HG03039 (cell line): ENCODE data around the gene PRKCZ.
"Not testable (repeated sequence)": the region's sequence is repeated elsewhere in the genome, so short reads cannot be mapped to it uniquely, and the experiment has no call there.

Experiments used
- ATAC-seq: cut with Tn5 transposase; IDR thresholded peaks from one replicate; pipeline ENCODE4 v1.9.1; 2021; ENCODE audit warnings: mild to moderate bottlenecking, moderate library complexity; ENCODE audit not compliant: unreplicated experiment

PRKCZ gene

GRCh38 chr1:2112280-2112701, 62.1 kb downstream of the PRKCZ start:
- ATAC-seq = no peak

GRCh38 chr1:2113620-2114135, 63.5 kb downstream of the PRKCZ start:
- ATAC-seq = no peak

GRCh38 chr1:2114635-2115007, 64.4 kb downstream of the PRKCZ start:
- not testable (repeated sequence) for ATAC-seq

GRCh38 chr1:2115008-2115641, 64.9 kb downstream of the PRKCZ start:
- ATAC-seq = no peak

GRCh38 chr1:2115702-2116341, 65.6 kb downstream of the PRKCZ start:
- no peak for ATAC-seq

GRCh38 chr1:2119886-2120285, 69.7 kb downstream of the PRKCZ start:
- no peak for ATAC-seq

- ATAC-seq = no peak
Measured at GRCh38 chr1:2121101-2121691, 71.0 kb downstream of the PRKCZ start.

- ATAC-seq = not testable (repeated sequence)
Measured at GRCh38 chr1:2121794-2122193, 71.6 kb downstream of the PRKCZ start.

- no peak for ATAC-seq
Measured at GRCh38 chr1:2124446-2125198, 74.4 kb downstream of the PRKCZ start.

- no peak for ATAC-seq
Measured at GRCh38 chr1:2125350-2126211, 75.4 kb downstream of the PRKCZ start.

- no peak for ATAC-seq
Measured at GRCh38 chr1:2126331-2127186, 76.3 kb downstream of the PRKCZ start.

GRCh38 chr1:2127187-2128145, 77.3 kb downstream of the PRKCZ start:
- ATAC-seq = no peak

GRCh38 chr1:2128189-2128901, 78.1 kb downstream of the PRKCZ start:
- ATAC-seq = no peak

- ATAC-seq = no peak
Measured at GRCh38 chr1:2129256-2129943, 79.2 kb downstream of the PRKCZ start.

GRCh38 chr1:2130156-2130555, 79.9 kb downstream of the PRKCZ start:
- no peak for ATAC-seq

GRCh38 chr1:2130871-2131289, 80.7 kb downstream of the PRKCZ start:
- ATAC-seq = no peak
